ENCODE data around the gene USP34.

DNA sequence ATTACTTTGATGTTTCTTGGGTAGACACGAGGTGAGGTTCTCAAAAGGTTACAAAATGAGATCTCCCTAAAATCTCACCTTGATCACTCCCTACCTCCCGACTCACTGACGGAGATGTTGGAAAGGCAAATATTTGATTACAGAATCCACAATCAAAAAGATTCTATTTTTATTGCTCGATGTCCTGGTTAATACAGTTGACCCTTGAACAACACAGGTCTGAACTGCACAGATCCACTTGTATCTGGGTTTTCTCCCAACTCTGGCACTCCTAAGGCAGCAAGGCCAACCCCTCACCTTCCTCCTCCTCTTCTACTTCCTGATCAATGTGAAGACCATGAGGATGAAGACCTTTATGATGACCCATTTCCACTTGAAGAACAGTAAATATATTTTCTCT is 183.6 kb downstream of the USP34 start:
- no peak for TF ChIP-seq POLR2A (IDR thresholded peaks at IDR 0.05; ENCODE audit: low read depth, low read length)
- TF ChIP-seq, protein P1, sequence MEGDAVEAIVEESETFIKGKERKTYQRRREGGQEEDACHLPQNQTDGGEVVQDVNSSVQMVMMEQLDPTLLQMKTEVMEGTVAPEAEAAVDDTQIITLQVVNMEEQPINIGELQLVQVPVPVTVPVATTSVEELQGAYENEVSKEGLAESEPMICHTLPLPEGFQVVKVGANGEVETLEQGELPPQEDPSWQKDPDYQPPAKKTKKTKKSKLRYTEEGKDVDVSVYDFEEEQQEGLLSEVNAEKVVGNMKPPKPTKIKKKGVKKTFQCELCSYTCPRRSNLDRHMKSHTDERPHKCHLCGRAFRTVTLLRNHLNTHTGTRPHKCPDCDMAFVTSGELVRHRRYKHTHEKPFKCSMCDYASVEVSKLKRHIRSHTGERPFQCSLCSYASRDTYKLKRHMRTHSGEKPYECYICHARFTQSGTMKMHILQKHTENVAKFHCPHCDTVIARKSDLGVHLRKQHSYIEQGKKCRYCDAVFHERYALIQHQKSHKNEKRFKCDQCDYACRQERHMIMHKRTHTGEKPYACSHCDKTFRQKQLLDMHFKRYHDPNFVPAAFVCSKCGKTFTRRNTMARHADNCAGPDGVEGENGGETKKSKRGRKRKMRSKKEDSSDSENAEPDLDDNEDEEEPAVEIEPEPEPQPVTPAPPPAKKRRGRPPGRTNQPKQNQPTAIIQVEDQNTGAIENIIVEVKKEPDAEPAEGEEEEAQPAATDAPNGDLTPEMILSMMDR (conservative IDR thresholded peaks at IDR 0.05; ENCODE audit: low read depth, low read length), result no peak
- TF ChIP-seq RAD21 (IDR thresholded peaks at IDR 0.05; ENCODE audit: low read length), result no peak
- TF ChIP-seq RCOR1 (IDR thresholded peaks at IDR 0.05; ENCODE audit: insufficient replicate concordance, low read length), result no peak
- no peak for TF ChIP-seq MXI1 (IDR thresholded peaks at IDR 0.05; ENCODE audit: borderline replicate concordance, low read depth, low read length)
- no peak for TF ChIP-seq CEBPB (IDR thresholded peaks at IDR 0.05; ENCODE audit: low read depth, low read length)
- no peak for TF ChIP-seq MAZ (IDR thresholded peaks at IDR 0.05; ENCODE audit: borderline replicate concordance, low read depth, low read length)
- TF ChIP-seq ELK1 (IDR thresholded peaks at IDR 0.05; ENCODE audit: borderline replicate concordance, low read depth, low read length), result no peak
- no peak for TF ChIP-seq CHD1 (IDR thresholded peaks at IDR 0.05; ENCODE audit: low read depth, low read length)
- TF ChIP-seq USF2 (IDR thresholded peaks at IDR 0.05; ENCODE audit: low read depth, low read length), result no peak

Measured in IMR-90 (cell line).